NCI-H187 (cell line): Measurements from ENCODE around the gene ADCY7.

Experiments used
- DNase-seq, 2 experiments: peaks; one replicate each; lab custom pipeline; 2025; lab: John Stamatoyannopoulos, UW

ADCY7 gene

DNA sequence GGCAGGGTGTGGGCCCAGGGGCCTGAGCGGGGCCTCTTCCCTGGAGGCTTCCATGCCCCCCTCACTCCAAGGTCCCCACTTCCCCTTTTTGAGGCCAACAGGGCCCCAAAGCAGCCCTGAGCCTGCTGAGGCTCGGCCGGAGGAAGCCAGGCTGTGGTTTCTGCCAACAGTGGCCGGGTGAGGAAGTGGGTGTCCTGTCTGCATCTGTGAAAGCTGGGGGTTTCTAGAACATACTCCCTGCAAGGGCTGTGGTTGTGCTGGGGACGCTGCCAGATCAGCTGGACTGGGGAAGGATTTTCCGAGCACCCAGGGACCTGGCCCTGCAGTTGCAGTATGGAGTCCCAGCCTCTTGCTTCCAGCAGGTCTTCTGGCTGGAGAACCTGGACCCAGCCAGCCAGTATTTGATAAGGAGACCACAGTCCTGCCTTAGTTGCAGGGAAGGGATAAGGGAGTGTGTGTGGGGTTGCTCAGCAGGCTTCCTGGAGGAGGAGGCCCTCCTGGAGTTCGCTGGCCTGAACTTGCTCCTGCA, 15.7 kb downstream of the ADCY7 start:
- DNase-seq, result no peak

DNA sequence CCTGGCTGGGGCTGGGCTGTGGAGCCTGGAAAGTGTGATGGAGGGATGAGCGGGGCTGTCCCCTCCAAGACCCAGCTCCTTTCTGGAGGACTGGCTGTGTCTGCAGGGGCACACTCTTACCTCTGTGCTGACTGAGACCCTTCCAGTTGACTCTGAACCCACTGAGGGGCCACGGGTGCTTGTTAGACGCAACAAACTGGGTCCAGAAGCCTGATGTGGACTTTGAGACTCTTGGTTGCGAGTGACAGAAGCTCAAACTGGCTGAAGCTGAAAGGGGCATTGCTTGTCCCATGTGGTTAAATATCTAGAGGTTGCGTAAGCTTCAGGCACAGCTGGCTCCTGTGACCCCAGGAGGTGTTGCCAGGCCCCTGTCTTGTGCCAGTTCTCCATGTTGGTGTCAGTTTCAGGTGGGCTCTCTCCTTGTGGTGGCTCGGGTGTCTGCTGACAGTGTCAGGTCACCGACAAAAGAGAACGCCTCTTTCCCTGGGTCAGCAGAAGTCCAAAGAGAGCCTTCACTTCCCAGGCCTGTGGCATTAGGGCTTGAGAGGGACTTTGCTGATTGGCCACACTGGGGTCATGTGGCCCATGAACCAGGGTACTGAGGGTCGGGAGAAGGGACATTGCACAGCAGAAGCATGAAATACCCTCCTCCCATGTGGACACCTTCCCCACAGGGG, 16.7 kb downstream of the ADCY7 start:
- DNase-seq, result no peak

DNA sequence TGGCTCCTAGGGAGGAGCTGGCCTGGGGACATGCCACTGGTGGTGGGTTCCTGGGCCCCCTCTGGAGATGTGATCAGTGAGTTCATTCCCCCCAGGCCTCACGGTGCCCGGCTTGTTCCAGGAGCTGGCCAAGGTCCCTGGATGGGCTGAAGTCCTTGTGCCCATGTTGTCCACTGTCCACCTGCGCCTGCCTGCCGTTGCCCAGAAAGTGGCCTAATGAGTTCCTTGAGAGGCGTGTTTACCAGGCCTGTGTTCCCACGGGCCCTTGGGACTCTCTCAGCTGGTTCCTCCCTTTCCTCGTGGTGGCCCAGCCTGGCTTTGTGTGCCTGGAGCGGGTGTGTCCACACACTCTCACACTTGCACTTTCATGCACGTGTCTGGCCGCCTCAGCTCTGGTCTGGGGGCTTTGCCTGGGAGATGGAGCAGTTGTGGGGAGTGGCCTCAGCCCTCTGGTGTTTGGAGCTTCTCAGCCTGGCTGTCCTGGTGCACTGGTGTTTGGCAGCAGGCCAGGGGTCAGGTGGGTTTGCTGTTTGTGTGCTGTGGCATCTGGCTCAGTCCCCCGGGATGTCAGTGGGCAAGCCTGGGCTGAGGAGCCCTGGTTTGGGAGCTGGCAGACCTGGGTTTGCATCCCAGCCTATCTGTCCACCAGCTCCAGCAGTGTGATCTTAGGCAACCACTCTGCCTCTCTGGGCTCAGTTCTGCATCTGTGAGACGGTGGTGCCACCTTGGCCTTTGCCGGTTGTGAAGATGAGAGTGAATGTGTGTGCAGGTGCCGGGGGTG, 18.0 kb downstream of the ADCY7 start:
- DNase-seq, result no peak

DNA sequence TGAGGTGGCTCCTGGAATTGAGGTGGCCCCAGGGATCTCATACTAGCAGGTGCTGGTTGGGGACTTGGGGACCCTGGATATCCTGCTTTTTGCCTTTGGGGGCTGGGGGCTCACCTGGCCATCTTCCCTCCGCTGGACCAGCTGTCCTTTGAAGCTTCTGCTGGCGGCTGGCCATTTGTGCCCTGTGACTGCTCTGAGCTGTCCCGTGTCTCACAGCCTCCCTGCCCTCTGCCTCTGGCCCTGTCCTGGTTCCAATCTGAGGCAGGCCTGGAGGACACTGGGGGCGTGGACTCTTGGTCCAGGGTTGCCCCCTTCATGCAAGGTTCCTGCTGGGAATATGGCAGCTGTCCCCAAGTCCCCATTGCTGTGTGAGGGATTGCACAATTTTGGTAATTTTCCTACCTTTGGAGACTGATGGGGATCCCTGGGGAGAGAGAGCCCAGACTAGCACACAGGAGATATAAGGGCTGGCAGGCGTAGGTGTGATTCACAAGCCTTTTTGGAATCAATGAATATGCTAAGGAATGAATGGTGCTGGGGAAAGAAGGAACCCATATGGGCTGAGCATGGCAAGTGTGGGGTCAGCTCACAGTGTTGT, 19.2 kb downstream of the ADCY7 start:
- no peak for DNase-seq

DNA sequence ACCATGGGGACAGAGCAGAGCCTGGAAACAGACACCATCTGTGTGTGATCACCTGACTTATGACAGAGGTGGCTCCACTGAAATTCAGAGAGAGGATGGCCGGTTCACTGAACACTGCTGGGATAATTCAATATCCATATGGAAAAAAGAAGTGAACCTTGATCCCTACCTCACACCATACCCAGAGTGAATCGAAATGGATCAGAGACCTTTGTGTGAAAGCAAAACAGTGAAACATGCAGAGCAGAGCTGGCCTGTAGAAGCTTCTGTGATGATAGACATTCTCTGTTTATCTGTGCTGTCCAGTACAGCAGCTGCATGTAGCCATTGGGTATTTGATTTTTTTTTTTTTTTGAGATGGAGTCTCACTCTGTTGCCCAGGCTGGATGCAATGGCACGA, 20.3 kb downstream of the ADCY7 start:
- no peak for DNase-seq

DNA sequence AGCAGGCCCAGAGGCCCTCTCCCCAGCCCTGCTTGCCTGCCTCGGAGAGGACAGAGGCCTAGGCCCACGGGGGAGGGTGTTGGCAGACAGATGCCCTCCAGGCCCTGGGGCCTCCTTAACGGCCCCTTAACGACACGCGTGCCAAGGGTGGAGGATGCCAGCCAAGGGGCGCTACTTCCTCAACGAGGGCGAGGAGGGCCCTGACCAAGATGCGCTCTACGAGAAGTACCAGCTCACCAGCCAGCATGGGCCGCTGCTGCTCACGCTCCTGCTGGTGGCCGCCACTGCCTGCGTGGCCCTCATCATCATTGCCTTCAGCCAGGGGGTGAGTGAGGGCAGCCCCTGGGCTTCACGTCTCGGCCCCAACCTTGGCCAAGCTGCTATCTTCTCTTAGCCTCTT, 21.7 kb downstream of the ADCY7 start:
- DNase-seq, result no peak

DNA sequence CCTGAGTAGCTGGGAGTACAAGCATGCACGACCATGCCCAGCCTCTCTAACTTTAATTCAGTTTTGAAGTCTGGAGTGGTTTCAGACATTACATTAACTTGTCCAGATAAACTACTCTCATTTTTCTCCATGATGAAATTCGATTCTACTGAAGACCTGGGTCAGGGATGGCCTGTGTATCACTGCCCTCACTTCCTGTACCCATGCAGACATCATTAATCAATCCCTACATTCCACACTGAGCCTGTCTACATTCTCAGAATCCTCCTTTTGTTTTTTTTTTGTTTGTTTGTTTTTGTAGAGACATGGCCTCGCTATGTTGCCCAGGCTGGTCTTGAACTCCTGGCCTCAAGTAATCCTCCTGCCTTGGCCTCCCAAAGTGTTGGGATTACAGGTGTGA, 22.6 kb downstream of the ADCY7 start:
- no peak for DNase-seq

DNA sequence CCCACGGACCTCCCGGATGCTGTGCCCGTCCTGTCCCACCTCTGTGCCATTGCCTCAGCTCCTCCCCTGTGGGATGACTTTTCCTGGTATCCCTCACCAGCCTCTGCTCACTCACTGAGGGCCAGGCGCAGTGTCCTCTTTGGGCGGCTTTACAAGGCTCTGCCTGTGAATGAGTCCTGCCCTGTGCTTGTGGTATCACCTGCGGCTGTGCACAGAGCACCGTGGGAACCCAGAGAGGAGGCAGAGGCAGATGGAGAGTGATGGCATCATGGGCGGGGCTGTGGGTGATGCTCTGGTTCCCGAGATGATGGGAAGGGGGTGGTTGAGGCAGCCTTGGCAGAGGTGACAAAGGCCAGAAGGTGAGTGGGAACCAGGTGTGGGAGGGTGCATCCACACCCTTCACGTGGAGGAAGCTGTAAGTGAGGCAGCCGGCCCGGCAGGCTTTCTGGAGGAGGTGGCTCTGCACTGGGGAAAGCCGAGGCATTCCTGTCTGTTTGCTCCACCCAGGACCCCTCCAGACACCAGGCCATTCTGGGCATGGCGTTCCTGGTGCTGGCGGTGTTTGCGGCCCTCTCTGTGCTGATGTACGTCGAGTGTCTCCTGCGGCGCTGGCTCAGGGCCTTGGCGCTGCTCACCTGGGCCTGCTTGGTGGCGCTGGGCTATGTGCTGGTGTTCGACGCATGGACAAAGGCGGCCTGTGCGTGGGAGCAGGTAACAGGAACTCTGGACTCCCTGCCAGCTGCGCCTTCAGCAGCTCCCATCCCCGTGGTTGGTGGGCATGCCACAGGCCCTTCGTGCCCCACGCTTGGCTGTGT, 23.8 kb downstream of the ADCY7 start:
- DNase-seq, result no peak

DNA sequence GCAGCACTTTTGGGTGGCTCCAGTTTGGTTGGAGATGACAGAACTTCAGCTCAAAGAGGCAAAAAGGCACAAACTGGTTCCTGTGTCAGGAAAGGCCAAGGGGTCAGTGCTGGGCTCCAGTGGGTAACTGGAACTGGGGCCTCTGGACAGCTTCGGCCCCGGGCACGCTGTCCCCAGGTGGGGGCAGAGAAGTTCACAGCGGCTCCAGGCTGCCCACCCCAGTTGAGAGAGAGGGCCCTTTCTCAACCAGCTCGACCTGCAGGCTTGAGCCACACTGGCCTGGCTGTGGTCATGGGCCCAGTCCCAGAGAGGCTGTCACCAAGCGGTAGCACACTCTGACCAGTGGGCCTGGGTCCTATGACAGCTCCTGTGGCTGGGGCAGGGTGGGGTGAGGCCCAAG, 24.5 kb downstream of the ADCY7 start:
- no peak for DNase-seq

DNA sequence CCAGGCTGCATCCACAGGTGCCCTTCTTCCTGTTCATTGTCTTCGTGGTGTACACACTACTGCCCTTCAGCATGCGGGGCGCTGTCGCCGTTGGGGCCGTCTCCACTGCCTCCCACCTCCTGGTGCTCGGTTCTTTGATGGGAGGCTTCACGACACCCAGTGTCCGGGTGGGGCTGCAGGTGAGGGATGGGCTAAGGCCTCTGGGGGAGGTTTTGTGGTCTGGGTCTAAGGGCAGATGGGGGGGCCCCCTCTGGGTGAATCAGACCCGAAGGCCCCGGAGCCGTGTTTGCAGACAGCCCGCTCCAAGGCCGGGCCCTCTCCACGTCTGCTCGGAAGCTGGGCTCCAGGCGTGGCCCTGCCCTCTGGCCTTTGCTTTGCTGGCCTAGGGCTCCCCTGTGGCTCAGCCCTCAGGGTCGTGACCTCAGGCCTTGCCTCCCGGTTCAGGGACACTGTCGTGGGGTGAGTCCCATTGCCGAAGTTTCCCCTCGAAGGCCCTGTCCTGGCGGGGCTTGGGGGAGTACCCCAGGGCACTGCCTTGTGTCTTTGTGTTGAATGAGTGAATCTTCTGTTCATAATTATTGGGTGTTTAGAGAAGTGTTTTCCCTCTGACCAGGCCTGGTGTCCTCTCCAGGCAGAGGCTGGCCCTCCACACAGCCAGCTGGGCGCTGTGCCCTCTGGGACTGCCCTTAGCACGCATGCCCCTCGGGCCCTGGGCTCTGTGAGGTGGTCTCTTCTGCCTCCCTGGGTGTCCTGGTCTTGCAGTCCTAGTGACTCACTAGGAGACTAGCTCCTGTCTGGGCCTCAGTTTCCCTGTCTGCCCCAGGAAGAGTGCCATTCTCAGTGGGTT, 25.6 kb downstream of the ADCY7 start:
- no peak for DNase-seq

DNA sequence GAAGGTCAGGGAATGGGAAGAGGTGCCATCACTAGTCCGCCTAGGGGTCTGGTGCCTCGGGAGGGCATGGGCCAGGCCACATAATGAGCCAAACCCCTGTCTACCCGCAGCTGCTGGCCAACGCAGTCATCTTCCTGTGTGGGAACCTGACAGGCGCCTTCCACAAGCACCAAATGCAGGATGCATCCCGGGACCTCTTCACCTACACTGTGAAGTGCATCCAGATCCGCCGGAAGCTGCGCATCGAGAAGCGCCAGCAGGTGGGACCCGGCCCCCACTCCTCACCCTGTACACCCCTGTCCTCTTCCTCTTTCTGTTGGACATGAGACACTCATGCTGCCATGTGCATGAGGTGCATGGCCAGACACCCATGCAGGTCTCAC, 26.2 kb downstream of the ADCY7 start:
- no peak for DNase-seq

DNA sequence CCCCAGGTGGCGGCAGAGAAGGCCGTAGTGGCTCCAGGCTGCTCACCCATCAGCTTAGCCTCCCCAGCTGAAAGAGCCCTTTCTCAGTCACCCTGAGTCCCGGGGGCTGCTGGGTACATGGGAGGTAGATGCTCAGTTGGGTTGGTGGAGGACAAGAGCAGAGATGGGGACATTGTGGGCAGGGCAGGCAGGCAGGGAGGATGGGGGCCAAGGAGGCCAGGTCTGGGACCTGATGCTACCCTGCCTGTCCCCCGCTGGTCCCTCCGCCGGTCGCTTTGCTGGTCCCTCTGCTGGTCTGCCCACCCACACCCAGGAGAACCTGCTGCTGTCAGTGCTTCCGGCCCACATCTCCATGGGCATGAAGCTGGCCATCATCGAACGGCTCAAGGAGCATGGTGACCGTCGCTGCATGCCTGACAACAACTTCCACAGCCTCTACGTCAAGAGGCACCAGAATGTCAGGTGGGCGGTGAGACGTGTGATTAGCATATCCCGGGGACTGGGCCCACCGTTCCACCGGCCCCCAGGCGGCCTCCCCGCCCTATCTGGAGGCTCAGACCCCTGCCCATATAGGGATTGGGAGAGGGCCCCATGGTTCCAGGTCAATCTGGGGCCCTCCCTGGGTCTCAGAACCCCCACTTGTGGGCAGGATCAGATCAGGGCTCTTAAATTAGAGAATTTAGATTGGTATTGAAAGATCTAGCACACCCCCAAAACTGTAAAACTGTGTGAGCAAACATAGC, 26.9 kb downstream of the ADCY7 start:
- DNase-seq, result no peak

DNA sequence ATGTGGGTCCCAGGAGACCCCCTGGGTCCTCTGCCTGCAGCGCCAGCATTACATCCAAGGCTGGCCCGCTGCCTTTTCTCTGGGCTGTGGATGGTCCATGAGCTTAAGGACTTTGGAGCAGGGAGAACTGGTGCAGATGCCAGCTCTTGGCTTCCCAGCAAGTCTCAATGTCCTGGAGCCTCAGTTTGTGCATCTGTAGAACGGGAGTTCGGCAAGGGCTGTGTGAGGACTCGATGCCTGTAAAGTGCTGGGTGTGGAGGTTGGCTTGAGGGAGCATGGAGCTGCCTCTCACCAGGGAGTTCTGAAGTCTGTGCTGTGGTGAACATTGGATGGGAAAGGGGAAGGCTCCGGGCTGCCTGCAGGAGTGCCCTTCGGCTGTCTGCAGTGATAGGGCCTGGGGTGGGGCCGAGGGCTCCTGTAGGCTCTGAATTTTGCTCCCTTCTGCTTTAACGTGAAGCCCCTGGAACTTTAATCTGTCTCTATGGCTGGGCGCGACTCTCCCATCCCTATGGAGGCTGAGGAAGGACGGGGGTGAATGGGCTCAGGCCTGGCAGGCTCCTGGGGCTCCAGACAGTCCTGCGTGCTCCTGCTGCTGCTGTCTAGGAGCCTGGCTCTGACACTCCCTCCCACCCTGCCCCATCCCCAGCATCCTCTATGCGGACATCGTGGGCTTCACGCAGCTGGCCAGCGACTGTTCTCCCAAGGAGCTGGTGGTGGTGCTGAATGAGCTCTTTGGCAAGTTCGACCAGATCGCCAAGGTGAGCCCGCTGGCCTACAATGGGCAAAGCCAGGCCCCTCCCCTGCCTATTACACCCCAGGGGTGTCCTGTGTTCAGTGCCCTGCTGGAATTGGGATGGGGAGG, 27.9 kb downstream of the ADCY7 start:
- DNase-seq, result no peak

DNA sequence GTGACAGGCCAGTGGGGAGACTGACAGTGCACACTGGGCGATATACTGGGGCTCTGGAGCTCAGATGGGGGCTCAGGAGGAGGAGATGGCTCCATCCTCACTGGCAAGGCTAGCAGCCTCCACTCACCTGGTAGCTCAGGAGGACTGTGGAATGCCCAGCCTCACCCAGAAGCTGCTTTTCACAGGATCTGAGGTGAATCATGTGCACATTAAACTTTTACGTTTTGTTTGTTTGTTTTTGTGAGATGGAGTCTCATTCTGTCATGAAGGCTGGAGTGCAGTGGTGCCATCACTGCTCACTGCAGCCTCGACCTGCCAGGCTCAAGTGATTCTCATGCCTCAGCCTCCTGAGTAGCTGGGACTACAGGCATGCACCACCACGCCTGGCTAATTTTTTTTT, 28.6 kb downstream of the ADCY7 start:
- no peak for DNase-seq

DNA sequence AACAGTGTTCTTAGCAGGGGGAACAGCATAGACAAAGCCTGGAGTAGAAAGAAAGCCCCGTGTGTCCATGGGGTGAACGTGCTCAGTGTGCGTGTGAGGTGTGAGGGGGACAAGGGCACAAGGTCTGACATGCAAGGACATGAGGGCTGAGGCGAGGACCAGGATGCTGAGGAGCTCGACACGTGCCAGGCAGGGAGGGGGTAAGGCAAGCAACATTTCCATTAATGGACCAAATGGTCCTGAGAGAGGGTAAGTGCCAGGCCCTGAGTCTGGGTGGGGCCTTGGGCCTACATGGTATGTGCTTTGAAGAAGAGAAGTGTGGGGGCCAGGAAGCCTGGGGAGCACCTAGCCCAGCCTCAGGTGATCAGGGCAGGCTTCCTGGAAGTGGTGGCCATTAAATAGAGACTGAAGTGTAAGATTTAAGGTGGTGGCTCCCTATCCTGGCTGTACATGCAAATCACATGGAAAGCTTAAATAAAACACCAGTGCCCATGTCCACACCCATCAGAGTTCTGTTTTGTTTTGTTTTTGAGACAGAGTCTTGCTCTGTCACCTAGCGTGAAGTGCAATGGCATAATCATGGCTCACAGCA, 29.3 kb downstream of the ADCY7 start:
- DNase-seq, result no peak

DNA sequence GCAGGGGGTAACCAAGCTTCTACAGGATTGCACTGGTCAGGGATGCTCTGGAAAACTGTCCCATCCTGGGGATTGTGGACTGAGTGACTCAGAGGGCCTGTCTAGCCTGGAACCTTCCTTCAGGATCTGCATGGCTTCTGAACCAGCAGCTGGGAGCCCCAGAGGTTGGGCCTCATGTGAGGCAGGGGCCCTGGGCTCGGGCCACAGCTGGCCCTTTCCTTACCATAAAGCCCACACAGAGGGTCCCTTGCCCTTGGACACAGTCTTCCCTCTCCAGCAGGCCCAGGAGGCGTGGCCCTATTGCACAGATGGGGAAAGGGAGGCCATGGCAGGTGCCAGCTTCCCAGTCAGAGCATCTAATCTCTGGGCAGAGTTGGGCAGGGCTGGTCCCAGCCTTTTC, 30.5 kb downstream of the ADCY7 start:
- DNase-seq, result no peak

DNA sequence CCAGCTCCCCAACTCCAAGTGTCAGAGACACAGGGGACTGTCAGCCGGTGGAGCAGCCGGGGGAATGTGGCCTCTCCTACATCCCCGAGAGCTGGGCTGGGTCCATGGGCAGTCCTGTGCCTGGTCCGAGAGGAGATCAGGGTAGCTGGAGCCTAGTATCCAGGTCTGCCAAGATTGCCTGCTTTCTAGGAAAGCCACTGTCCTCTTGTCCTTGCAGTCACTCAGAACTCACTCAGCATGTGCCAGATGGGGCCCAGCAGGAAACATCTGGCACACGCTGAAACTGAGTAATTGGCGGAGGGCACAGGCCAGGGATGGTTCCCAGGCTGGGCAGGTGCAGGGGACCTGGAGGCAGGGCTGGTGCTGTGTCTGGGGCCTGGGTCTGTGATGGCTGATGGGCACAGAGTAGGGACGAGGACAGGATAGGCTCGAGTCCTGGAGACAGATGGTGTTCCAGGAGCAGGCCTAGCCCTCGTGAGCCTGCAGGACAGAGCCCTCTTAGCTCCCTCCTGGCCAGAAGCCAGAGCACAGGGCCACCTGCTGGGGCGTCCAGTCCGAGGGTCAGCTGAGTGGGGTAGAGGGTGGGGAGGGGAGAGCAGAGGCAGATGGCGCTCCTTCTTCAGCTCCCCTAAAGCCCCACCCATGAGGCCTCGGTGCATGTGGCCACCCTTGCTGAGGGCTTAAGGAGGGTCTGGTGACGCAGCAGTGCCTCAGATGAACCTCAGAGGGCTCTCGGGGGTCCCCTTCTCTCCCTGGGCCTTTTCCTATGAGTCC, 31.1 kb downstream of the ADCY7 start:
- no peak for DNase-seq

DNA sequence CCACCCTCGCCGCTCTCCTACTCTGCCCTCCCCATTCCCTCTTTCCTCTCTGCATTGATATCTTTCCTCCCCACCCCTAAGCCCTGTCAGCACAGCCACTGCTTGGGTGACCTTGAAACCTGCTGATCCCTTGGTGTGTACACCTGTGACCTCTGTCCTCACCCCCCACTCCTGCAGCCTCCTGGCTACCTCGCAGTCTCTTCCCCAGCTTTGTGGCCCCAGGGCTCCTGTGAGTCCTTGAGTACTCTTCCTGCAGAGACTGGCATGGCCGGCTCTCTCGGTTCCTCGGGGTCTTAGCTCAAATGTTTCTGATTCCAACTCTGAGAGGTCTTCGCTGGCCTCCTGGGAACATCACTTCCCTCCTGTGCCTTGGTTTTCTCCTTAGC, 31.7 kb downstream of the ADCY7 start:
- no peak for DNase-seq
